GM19240 (cell line): Measurements from ENCODE around the gene COL5A1.

Source experiments
- DNase-seq: peaks from one replicate; pipeline ENCODE4 v3.0.0; 2011; ENCODE audit warnings: low spot score; ENCODE audit not compliant: insufficient read length

The COL5A1 gene

GRCh38 chr9:134832471-134832870 lies 190.9 kb downstream of the COL5A1 start:
- DNase-seq = no peak

- DNase-seq = no peak
These were observed 191.8 kb downstream of the COL5A1 start for GRCh38 chr9:134833294-134833880.

GRCh38 chr9:134834217-134834956 lies 192.8 kb downstream of the COL5A1 start:
- DNase-seq = no peak

GRCh38 chr9:134834957-134835419 lies 193.4 kb downstream of the COL5A1 start:
- DNase-seq = no peak

- DNase-seq = no peak
These were observed 193.8 kb downstream of the COL5A1 start for GRCh38 chr9:134835448-134835847.

GRCh38 chr9:134835987-134836386 lies 194.4 kb downstream of the COL5A1 start:
- no peak for DNase-seq

- DNase-seq = no peak
These were observed 194.9 kb downstream of the COL5A1 start for GRCh38 chr9:134836406-134836970.

GRCh38 chr9:134837529-134837928 lies 195.9 kb downstream of the COL5A1 start:
- DNase-seq = no peak

- DNase-seq = no peak
These were observed 197.2 kb downstream of the COL5A1 start for GRCh38 chr9:134838651-134839454.

GRCh38 chr9:134839455-134840125 lies 198.0 kb downstream of the COL5A1 start:
- no peak for DNase-seq

- DNase-seq = no peak
These were observed 198.9 kb downstream of the COL5A1 start for GRCh38 chr9:134840511-134840910.

GRCh38 chr9:134841180-134841904 lies 199.7 kb downstream of the COL5A1 start:
- DNase-seq = no peak

GRCh38 chr9:134842321-134842720 lies 200.7 kb downstream of the COL5A1 start:
- no peak for DNase-seq

- DNase-seq = no peak
These were observed 202.1 kb downstream of the COL5A1 start for GRCh38 chr9:134843740-134844139.

GRCh38 chr9:134844821-134845220 lies 203.2 kb downstream of the COL5A1 start:
- DNase-seq = no peak

- no peak for DNase-seq
These were observed 204.6 kb downstream of the COL5A1 start for GRCh38 chr9:134846187-134846586.

- DNase-seq = no peak
These were observed 205.1 kb downstream of the COL5A1 start for GRCh38 chr9:134846699-134847098.

GRCh38 chr9:134847138-134847537 lies 205.5 kb downstream of the COL5A1 start:
- DNase-seq = no peak

GRCh38 chr9:134847752-134848432 lies 206.3 kb downstream of the COL5A1 start:
- no peak for DNase-seq

- no peak for DNase-seq
These were observed 206.9 kb downstream of the COL5A1 start for GRCh38 chr9:134848504-134848903.
